GM21825 (cell line): ENCODE data around the gene GMFB.
"Not testable (repeated sequence)": the region's sequence is repeated elsewhere in the genome, so short reads cannot be mapped to it uniquely, and the experiment has no call there.

Experiments
- ATAC-seq: cut with Tn5 transposase; IDR thresholded peaks from one replicate; pipeline ENCODE4 v1.9.1; 2021; ENCODE audit warnings: mild to moderate bottlenecking, moderate library complexity; ENCODE audit not compliant: unreplicated experiment

Gene GMFB

DNA sequence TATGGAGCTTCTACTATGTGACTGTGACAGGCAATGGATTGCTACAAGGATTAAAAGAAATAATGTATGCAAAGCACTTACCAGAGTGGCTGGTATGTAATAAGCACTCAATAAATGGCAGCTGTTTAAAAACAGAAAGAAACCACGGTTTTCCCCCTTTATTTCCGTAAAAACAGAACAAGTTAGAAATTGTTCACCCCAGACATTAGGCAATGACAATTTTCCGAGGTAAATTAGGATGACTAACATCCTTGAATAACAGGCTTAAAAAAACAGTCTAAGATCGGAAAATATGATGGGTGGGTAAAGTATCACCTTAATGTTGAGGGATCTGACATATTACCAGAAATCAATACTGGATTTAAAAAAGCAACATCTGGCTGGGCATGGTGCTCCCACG, 26.7 kb downstream of the GMFB start:
- no peak for ATAC-seq

DNA sequence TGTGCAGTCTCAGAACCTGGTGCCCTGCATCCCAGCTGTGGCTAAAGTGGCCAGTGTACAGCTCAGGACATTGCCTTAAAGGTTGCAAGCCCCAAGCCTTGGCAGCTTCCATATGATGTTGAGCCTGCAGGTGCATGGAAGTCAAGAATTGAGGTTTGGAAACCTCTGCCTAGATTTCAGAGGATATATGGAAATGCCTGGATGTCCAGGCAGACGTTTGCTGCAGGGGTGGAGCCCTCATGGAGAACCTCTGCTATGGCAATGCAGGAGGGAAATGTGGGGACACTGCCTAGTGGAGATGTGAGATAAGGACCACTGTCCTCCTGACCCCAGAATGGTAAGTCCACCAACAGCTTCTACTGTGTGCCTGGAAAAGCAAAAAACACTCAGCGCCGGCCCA, 29.7 kb downstream of the GMFB start:
- no peak for ATAC-seq

DNA sequence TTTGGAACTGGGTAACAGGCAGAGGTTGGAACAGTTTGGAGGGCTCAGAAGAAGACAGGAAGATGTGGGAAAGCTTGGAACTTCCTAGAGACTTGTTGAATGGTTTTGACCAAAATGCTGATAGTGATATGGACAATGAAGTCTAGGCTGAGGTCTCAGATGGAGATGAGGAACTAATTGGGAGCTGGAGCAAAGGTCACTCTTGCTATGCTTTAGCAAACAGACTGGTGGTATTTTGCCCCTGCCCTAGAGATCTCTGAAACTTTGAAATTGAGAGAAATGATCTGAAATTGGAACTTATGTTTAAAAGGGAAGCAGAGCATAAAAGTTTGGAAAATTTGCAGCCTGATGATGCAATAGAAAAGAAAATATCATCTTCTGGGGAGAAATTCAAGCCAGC, 30.2 kb downstream of the GMFB start:
- not testable (repeated sequence) for ATAC-seq

DNA sequence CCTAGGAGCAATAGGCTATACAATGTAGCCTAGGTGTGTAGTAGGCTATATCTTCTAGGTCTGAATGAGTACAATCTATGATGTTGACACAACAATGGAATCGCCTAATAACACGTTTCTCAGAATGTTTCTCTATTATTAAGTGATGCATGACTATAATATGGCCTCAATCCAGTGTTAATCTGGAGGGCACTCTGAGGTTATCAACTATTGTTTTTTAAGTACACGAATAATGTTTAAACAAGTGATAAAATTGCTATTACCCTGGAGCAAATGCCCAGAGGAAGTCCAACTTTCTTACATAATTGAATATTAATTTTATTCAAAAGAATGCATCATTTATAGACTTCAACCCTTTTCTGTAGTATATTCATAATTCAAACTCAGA, 31.2 kb downstream of the GMFB start:
- ATAC-seq = no peak

DNA sequence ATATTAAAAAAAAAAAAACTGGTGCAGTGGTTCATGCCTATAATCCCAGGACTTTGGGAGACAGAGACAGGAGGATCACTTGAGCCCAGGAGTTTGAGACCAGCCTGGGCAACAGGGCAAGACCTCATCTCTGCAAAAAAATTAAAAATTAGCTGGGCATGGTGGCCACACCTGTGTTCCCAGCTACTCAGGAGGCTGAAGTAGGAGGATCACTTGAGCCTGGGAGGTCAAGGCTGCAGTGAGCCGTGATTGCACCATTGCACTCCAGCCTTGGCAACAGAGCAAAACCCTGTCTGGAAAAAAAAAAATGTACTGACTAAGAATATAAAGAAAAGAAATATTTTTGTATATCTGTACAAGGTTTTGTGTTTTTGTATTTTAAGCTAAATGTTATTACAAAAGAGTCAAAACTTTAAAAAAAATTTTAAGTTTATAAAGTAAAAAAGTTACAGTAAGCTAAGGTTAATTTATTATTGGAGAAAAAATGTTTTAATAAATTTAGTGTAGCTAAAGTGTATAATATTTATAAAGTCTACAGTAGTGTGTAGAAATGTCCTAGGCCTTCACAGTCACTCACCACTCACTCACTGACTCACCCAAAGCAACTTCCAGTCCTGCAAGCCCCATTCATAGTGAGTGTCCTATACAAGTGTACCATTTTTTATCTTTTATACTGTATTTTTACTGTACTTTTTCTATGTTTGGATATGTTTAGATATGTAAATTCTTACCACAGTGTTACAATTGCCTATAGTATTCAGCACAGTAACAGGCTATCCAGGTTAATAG, 31.8 kb downstream of the GMFB start:
- ATAC-seq = not testable (repeated sequence)

DNA sequence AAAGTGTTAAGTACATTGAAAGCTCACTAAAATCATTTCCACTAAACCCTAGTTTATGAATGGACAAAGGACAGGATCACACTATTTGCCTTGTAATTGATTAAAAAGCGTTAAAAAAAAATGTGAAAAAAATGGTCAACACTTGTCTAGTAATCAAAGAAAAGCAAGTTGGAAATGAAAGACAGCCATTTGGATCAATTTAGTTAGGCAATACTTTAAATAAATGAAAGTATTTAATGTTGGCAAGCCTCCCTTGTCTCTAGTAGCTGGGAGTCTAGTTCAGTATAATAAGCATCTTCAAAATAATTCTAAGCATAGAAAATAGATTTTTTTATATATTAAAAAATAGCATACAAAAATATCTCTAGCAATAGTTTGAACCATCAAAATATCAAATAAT, 33.4 kb downstream of the GMFB start:
- no peak for ATAC-seq

DNA sequence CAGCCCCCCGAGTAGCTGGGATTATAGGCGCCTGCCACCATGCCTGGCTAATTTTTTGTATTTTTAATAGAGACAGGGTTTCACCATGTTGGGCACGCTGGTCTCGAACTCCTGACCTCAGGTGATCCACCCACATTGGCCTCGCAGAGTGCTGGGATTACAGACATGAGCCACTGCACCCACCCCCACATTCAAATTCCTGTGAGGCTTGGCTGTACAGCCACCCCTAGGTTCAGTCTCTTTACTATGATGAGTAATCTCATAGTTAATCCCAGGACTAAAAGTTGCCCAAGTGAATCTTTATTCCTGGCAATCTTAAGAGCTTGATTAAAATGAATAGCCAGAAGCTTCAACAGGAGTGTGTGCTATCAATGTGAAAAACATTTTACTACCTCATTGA, 34.8 kb downstream of the GMFB start:
- ATAC-seq = not testable (repeated sequence)

DNA sequence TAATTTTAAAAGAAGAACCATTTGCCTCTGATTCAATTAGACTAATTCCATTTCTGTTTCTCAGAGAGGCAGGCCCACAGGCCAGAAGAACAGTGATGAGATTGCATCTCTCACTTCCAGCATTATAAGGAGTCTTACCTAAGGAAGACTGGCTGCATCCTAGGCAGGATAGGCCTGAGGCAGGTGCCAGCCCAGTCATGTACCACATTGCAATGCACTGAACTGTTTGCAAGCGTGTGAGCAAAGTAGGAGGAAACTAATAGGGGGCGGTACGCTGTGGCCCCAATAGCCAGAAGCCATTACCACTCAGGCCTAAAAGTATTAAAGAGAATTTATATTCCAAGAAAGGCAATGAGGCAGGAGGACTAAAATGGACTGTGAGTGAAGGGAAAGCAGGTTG, 35.5 kb downstream of the GMFB start:
- no peak for ATAC-seq

DNA sequence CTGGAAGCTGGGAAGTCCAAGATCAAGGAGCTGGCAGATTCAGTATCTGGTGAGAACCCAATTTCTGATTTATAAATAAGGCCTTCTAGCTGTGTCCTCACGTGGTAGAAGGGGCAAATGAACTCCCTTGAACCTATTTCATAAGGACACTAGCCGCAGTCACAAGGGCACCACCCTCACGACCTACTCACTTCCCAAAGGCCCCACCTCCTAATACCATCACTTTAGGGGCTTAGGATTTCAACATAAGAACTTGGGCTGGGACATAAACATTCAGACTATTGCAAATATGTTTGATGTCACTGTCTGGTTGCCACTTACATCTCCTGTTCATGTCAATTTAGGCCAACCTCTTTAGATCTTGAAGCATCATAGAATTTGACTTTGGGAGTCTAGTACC, 36.8 kb downstream of the GMFB start:
- ATAC-seq = no peak

DNA sequence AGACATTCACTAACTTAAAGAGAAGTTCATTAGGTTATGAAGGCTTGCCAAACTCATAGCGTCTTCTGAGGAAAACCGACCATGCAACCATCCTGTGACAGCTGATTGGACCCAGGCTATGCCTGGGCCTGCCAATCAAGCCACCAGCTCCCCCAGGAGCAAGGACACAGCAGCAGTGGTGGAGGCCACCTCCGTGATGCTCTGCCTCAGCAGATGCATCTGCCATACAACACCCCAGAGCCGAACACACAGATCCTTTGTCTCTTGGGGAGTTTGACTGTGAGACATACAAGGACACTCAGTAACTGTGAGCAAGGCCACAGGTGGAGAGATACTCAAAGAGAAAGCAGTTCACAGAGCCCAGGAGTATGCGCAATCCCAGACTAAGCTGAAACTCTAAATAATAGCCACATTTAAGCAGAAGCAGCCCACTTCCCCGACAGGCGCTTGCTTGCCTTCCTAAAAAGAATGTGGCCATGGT, 37.6 kb downstream of the GMFB start:
- no peak for ATAC-seq

DNA sequence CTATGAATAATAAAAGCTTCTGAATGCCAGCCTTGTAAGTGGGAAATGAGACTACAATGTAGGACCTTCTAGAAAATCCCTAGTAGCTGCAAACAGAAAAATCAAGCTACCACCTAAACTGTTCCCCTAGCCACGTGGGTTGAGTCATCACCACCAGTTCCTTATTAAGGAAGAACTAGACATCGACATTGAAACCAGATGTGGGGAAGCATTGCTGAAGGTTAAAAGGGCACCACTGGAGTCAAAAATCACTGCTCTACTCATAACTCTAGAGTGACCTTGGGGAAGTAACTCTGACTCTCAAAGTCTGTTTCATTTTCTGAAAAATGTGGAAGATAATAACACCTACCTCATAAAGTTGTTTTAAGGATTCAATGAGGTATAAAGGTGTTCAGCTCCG, 38.2 kb downstream of the GMFB start:
- ATAC-seq = peak; percentile 65

DNA sequence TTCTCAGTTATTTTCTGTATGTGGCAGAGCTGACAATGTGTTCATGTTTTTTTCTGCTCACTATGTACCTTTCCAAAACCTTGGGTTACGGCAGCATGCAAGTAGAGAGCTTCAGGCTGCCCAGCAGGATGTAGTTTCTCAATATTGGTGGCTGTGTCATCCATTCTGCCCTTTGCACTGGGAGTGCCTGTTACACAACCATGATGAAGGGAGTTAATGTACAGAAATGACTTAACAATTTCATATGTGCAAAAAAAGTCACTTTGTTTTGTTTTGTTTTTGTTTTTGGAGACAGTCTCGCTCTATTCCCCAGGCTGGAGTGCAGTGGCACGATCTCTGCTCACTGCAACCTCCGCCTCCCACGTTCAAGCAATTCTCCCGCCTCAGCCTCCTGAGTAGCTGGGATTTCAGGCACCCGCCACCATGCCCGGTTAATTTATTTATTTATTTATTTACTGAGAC, 41.5 kb downstream of the GMFB start:
- ATAC-seq = no peak

DNA sequence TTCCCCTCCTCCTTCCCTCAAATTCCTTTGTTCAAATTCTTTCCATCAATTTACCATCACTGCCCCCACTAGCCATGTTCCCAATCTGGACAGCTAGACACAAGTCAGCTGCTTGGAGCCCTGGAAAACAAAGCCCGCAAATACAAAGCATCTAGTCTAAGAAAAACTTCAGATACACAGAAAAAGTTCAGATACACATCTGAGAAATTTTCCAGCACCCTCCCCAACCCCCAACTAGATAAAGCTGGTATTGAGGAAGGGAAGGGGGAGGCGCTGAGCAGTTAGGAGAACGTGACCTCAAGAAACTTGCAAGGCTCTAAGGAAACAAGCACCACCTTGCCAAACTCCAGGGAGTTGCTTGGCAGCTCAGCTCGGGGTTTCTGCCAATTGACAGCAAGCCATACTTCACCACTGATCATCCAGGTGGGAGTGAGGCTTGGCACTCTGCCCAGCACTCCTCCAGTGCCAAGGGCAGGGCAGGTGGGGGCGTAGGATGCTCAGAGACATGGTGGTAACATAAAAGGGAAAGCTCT, 42.6 kb downstream of the GMFB start:
- no peak for ATAC-seq

DNA sequence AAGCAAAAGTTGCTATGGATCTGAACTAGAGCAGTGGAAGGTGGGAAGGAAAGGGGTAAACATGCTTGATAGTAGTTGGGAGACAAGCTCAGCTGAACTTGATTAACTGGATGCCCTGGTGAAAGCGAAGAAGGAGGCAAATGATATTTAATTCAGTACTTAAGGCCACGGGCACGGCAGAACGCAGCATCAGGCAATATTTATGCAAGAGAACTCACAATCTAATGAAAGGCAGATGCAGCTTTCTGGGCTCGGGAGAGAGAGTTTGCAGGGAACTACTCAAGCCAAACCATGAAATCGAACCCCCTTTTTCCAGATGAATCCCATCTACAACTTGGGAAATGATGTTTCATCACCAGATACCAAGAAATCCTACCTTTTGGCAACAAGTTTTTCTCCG, 44.1 kb downstream of the GMFB start:
- no peak for ATAC-seq

DNA sequence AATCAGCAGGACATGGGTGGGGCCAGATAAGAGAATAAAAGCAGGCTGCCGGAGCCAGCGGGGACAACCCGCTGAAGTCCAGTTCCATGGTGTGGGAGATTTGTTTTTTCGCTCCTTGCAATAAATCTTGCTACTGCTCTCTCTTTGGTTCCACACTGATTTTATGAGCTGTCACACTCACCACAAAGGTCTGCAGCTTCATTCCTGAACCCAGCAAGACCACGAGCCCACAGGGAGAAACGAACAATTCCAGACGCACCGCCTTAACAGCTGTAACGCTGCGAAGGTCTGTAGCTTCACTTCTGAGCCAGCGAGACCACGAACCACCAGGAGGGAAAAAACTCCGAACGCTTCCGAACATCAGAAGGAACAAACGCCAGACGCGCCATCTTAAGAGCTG, 44.8 kb downstream of the GMFB start:
- no peak for ATAC-seq

DNA sequence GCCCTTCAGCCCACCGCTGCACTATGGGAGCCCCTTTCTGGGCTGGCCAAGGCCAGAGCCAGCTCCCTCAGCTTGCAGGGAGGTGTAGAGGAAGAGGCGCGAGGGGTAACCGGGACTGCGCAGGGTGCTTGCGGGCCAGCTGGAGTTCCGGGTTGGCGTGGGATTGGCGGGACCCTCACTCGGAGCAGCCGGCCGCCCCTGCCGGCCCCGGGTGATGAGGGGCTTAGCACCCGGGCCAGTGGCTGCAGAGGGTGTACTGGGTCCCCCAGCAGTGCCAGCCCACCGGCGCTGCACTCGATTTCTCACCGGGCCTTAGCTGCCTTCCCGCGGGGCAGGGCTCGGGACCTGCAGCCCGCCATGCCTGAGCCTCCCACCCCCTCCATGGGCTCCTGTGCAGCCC, 45.8 kb downstream of the GMFB start:
- not testable (repeated sequence) for ATAC-seq

DNA sequence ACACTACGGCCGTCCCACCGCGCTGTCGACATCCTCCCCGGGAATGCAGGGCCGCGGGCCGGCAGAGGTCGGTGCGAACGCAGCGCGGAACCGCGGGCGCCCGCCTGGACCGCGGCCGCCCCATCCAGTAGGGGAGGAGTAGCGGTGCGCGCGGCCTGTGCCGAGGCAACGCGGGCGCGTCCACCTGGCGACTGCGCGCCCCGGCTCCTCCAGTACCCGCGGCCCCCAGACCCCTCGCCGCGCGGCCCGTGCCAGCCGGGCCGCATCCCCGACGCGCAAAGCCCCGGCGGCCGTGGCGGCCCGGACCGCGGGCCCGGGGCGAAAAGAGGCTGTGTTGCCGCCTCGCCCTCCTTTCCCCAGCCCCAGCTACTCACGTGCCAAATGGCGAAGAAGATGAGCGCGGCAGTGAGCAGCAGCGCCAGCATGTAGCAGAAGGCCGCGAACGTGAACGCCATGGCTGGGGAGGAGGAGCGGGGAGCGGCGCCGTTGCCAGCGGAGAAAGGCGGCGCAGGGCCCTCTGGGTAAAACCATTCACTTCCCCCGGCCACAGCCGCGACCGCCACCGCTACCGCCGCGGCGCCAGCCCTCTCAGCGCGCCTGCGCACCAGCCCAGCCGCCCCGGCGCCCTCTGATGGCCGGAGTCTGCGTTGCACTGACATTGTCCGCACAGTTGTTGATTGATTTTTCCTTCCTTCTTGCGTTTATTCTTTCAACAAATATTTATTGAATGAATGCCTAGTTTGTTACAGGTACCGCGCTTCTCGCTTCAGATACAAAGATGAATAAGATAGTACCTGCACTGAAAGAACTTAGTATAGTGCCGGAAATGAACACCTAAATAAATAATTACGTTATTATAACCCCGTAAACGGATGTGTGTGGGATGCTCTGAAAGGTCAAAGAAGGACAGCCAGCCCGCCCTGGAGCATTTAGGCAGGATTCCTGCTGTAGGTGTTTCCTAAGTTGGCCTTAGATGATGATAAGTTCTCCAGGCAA, 47.6 kb downstream of the GMFB start, which contains the start of gene CNIH1:
TSS of gene CNIH1 (minus strand) at position 502 of the 996 bp plus-strand sequence. CDS start at position 455, 47 bp downstream.
- ATAC-seq = peak; percentile 92

DNA sequence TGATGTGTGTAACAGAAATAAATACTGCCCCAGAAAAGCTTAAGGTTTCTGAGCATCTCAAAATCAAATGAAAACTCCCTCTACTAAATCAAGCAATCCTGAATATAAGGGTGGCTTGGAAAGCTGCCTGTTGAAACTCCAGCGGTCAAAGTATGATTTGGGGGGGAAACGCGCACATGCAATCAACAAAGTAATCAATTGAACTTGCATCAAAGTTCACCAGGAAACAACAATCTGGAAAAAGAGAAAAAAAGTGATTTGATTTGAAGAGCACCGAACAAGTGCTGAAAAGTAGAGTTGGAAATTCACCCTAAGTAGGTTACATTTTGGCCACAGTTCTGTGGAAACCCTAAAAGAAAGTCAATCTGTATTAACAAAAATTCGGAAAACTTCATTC, 48.3 kb downstream of the GMFB start:
- ATAC-seq = no peak

DNA sequence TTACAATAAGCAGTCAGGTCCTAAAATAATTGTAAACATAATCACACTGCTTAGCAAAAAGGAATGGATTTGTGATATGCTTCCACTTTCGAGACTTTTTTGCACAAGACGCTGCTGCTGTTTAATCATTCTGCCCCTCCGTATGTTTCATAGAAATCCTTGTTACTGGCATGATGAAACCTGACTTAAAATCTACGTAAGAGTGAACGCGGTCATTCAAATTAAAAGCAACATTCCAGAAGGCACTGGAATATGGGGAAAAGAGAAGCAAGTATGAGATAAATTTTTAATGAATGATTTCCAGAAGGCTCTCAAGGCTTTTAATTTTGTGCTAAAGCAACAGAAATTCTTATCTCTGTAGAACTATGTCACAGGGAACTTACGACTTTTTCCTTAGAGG, 48.7 kb downstream of the GMFB start:
- no peak for ATAC-seq

DNA sequence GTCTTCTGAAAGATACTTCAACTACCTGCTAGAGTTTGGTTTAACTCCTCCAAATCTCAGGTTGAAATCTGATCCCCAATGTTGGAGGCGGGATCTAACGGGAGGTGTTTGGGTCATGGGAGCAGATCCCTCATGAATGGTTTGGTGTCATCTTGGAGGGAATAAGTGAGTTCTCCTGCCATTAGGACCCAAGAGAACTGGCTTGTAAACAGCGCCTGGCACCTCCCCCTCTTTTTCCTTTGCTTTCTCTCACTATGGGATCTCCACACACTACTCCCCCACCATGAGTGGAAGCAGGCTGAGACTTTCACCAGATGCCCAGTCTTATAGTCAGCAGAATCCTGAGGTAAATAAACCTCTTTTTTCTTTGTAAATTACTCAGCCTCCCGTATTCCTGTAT, 50.1 kb downstream of the GMFB start:
- ATAC-seq = no peak

DNA sequence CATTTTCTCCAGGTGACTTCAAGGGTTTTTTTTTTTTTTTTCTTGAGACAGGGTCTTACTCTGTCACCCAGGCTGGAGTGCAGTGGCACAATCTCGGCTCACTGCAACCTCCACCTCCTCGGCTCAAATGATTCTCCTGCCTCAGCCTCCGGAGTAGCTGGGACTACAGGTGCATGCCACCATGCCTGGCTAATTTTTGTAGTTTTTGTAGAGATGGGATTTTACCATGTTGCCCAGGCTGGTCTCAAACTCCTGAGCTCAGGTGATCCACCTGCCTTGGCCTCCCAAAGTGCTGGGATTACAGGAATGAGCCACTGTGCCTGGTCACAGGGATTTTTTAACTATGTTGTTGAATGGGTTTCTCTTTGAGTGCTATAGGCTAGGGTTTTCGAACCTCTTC, 50.8 kb downstream of the GMFB start:
- ATAC-seq = not testable (repeated sequence)
